Measurements from ENCODE around the gene SFMBT1. TPM values are rescaled to one million over a fixed set of nuclear protein-coding genes. Genes with fewer than 3 reads are reported as not detected.

Gene SFMBT1
- total RNA-seq, 2 experiments from 2014 or later = 32.2 to 32.8 TPM

DNA sequence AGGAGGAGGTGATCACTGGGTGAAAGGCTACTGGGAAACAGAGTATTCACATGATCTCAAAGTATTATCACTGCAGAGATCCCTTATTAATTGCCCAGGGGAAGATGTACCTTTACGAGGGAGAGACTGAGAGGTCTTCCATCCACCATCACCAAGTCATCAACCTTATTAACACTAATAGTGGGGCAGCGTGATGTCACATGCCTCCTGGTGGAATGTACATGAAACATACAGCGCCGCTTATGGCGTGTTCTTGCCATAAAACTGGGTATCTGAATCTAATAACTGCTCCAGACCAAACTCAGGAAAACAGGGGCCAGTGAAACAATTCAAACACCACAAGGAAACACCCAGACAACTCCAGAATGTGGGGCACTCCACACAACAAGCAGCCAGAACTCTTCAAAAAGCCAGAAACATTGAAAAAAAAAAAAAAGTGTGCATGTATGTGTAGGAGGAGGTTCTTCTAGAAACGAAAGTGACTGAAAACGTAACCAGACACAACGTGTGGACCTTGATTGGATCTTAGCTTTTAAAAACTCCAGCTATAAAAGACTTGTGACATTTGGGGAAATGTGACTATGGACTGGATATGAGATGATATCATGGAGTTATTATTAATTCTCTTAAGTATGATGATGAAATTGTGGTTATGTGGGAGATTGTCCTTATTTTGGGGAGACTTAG is 153.1 kb downstream of the SFMBT1 start:
- CTCF ChIA-PET = interaction anchor here (0.6 to 1.6 kb wide), 14 partner anchors 10 to 1065 kb away, joined by 3 to 6 read pairs (median 3); no protein-coding TSS in a partner anchor
- Mint-ChIP-seq H3K27me3 (no peaks in the 10 kb centered on the region), H3K36me3 (ENCODE audit: low read depth) (peaks cover 21% of the 10 kb centered on the region), H3K9me3 (no peaks in the 10 kb centered on the region), H3K4me3 (peak overlapping the region; percentile 78), H3K4me1 (peaks cover 62% of the 10 kb centered on the region), H3K27ac (peak overlapping the region; percentile 93)
- POLR2A ChIA-PET = no interaction called here
- peak; percentile 38 for DNase-seq

DNA sequence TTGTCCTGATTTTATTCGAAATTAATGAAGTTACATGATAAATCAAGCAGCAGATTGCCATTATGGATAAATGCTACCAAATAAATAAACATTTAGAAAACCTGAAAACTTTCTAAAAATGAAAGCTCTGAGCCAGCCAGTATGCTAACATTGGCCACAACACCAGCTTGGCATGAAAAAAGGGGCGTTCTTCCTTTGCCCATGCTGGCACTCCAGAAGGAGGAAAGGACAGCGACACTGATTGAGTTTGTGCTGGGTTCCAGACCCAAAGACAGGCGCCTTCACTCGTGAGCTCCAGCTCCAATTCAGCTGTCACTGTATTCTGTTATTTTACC is 153.6 kb downstream of the SFMBT1 start:
- H3K4me3 Mint-ChIP-seq = peak overlapping the region; percentile 78

GRCh38 chr3:52891615-52892081 is 154.2 kb downstream of the SFMBT1 start:
- Mint-ChIP-seq H3K4me1 (peaks cover 61% of the 10 kb centered on the region), H3K9me3 (no peaks in the 10 kb centered on the region), H3K27me3 (no peaks in the 10 kb centered on the region), H3K36me3 (ENCODE audit: low read depth) (peaks cover 22% of the 10 kb centered on the region), H3K27ac (peak overlapping the region; percentile 93), H3K4me3 (peak overlapping the region; percentile 78)
- POLR2A ChIA-PET = no interaction called here
- CTCF ChIA-PET = no interaction called here
- no peak for DNase-seq

More for the DNA sequence above, 153.6 kb downstream of the SFMBT1 start:
- H3K9me3 Mint-ChIP-seq = no peaks in the 10 kb centered on the region
- CTCF ChIA-PET = interaction anchor here (0.8 to 1.6 kb wide), 3 partner anchors 10 to 102 kb away, joined by 3 to 6 read pairs (median 3); no protein-coding TSS in a partner anchor
- peak overlapping the region; percentile 93 for H3K27ac Mint-ChIP-seq
- peaks cover 21% of the 10 kb centered on the region for H3K36me3 Mint-ChIP-seq (ENCODE audit: low read depth)
- H3K27me3 Mint-ChIP-seq = no peaks in the 10 kb centered on the region
- DNase-seq = no peak
- peaks cover 61% of the 10 kb centered on the region for H3K4me1 Mint-ChIP-seq
- POLR2A ChIA-PET = no interaction called here

- no peak for DNase-seq
- Mint-ChIP-seq H3K4me3 (no peak overlapping the region), H3K36me3 (ENCODE audit: low read depth) (peaks cover 24% of the 10 kb centered on the region), H3K27ac (peak overlapping the region; percentile 93), H3K27me3 (no peaks in the 10 kb centered on the region), H3K9me3 (no peaks in the 10 kb centered on the region), H3K4me1 (peaks cover 58% of the 10 kb centered on the region)
- POLR2A ChIA-PET = no interaction called here
- CTCF ChIA-PET = no interaction called here
Measured at GRCh38 chr3:52891164-52891563, 154.7 kb downstream of the SFMBT1 start.

DNA sequence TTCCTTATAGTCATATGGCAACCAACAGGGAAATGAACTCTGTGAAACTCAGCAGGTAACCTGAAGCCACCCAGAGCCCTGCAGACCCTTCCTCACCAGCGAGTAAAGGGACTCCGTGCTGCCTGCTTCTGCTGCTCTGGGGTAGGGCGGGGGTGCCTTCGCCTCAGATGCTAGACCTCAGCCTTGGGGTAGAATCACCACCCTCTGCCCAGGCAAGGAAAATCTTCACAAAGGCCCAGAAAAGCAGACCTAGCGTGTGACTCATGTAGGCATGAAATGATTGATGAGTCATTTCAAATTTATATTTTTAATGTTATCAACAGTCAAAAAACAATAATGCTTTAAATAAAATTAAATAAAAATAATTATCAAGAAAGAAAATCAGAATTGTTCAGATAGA is 155.1 kb downstream of the SFMBT1 start:
- Mint-ChIP-seq H3K4me1 (peaks cover 54% of the 10 kb centered on the region), H3K9me3 (no peaks in the 10 kb centered on the region), H3K36me3 (ENCODE audit: low read depth) (peaks cover 28% of the 10 kb centered on the region), H3K4me3 (no peak overlapping the region), H3K27ac (peak overlapping the region; percentile 46), H3K27me3 (no peaks in the 10 kb centered on the region)
- no peak for DNase-seq
- ChIA-PET POLR2A (no interaction called here), CTCF (no interaction called here)

DNA sequence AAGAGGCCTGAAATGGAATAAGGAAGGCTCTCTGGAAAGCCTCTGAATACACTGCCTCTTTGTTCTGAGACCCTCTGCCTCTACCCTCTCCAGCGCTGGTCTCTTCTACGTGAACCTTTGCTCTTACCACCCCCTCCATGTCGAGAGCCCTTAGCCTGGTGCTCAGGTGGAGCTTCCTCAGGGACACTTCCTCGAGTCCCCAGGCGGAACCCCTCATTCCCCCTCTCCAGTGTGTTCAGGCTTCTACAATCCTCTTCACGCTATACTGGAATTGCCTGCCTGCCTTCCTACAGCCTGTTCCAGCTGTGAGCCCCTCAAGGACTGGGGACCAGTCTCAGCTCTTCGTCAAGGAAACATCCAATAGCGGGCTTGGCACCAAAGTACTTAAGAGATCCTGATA is 156.0 kb downstream of the SFMBT1 start:
- CTCF ChIA-PET = interaction anchor here (0.9 kb wide), 1 partner anchor 10 kb away, joined by 3 read pairs; no protein-coding TSS in a partner anchor
- H3K27me3 Mint-ChIP-seq = no peaks in the 10 kb centered on the region
- no peak for DNase-seq
- peaks cover 31% of the 10 kb centered on the region for H3K36me3 Mint-ChIP-seq (ENCODE audit: low read depth)
- POLR2A ChIA-PET = no interaction called here
- H3K9me3 Mint-ChIP-seq = no peaks in the 10 kb centered on the region
- H3K27ac Mint-ChIP-seq = no peak overlapping the region
- H3K4me3 Mint-ChIP-seq = no peak overlapping the region
- H3K4me1 Mint-ChIP-seq = peaks cover 46% of the 10 kb centered on the region

GRCh38 chr3:52887166-52887565 is 158.7 kb downstream of the SFMBT1 start:
- ChIA-PET CTCF (no interaction called here), POLR2A (no interaction called here)
- Mint-ChIP-seq H3K27ac (no peak overlapping the region), H3K36me3 (ENCODE audit: low read depth) (peaks cover 24% of the 10 kb centered on the region), H3K27me3 (no peaks in the 10 kb centered on the region), H3K4me1 (peaks cover 26% of the 10 kb centered on the region), H3K9me3 (peaks cover 4% of the 10 kb centered on the region), H3K4me3 (no peak overlapping the region)
- DNase-seq = no peak

DNA sequence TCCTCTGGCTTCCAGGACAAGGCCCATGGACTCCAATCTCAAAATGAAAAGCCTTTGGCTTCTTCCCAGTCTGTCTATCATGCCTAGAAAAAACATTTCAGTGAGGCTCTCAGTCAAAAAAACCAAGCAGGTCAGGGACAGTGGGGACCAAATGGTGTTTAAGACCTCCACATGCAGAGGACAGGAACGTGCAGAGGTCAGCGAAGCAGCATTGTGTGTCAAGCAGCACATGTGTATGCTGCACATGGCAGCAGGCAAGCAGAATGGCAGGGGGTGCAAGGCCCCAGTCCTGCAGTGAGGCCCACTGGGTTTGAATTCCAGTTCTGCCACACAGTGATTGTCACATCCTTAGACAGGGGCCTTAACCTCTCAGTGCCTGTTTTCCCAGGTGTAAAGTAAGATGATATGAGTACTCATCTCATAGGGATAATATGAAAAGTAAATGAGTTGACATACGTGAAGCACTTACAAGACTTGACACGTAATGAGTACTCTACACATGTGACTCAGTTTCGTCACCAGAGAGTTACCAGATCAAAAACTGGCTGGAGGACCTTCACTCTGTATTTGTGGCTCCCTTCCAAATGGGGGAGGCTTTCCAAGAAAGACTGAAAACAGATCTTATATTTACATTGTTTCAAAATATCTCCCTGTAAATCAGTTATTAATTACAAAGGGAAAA is 159.7 kb downstream of the SFMBT1 start:
- CTCF ChIA-PET = no interaction called here
- no peak for DNase-seq
- POLR2A ChIA-PET = no interaction called here

GRCh38 chr3:52882377-52882776 is 163.5 kb downstream of the SFMBT1 start:
- no peak overlapping the region for H3K4me3 Mint-ChIP-seq
- no peaks in the 10 kb centered on the region for H3K27me3 Mint-ChIP-seq
- CTCF ChIA-PET = interaction anchor here (0.5 to 1.6 kb wide), 5 partner anchors 10 to 1855 kb away, joined by 3 to 5 read pairs (median 3); no protein-coding TSS in a partner anchor
- no peak overlapping the region for H3K27ac Mint-ChIP-seq
- H3K36me3 Mint-ChIP-seq (ENCODE audit: low read depth) = peaks cover 32% of the 10 kb centered on the region
- peaks cover 4% of the 10 kb centered on the region for H3K9me3 Mint-ChIP-seq
- peaks cover 17% of the 10 kb centered on the region for H3K4me1 Mint-ChIP-seq
- no peak for DNase-seq
- POLR2A ChIA-PET = no interaction called here

More for the DNA sequence above, 159.7 kb downstream of the SFMBT1 start:
- no peak overlapping the region for H3K27ac Mint-ChIP-seq
- H3K36me3 Mint-ChIP-seq (ENCODE audit: low read depth) = peaks cover 24% of the 10 kb centered on the region
- no peaks in the 10 kb centered on the region for H3K27me3 Mint-ChIP-seq
- peaks cover 19% of the 10 kb centered on the region for H3K4me1 Mint-ChIP-seq
- peaks cover 4% of the 10 kb centered on the region for H3K9me3 Mint-ChIP-seq
- no peak overlapping the region for H3K4me3 Mint-ChIP-seq

- ChIA-PET POLR2A (no interaction called here), CTCF (interaction anchor here (0.5 to 1.6 kb wide), 3 partner anchors 13 to 1854 kb away, joined by 3 to 4 read pairs (median 3); no protein-coding TSS in a partner anchor)
- Mint-ChIP-seq H3K4me3 (no peak overlapping the region), H3K4me1 (peaks cover 17% of the 10 kb centered on the region), H3K9me3 (peaks cover 4% of the 10 kb centered on the region), H3K36me3 (ENCODE audit: low read depth) (peaks cover 32% of the 10 kb centered on the region), H3K27me3 (no peaks in the 10 kb centered on the region), H3K27ac (no peak overlapping the region)
- DNase-seq = no peak
Measured at GRCh38 chr3:52881871-52882270, 164.0 kb downstream of the SFMBT1 start.

GRCh38 chr3:52880474-52880873 is 165.4 kb downstream of the SFMBT1 start:
- peaks cover 19% of the 10 kb centered on the region for H3K36me3 Mint-ChIP-seq (ENCODE audit: low read depth)

GRCh38 chr3:52880047-52880446 is 165.8 kb downstream of the SFMBT1 start:
- DNase-seq = no peak
- Mint-ChIP-seq H3K27me3 (no peaks in the 10 kb centered on the region), H3K36me3 (ENCODE audit: low read depth) (peaks cover 15% of the 10 kb centered on the region), H3K4me1 (peaks cover 27% of the 10 kb centered on the region), H3K9me3 (peaks cover 4% of the 10 kb centered on the region), H3K27ac (no peak overlapping the region), H3K4me3 (no peak overlapping the region)
- ChIA-PET CTCF (interaction anchor here (0.9 to 1.2 kb wide), 3 partner anchors 9 to 19 kb away, joined by 3 to 5 read pairs (median 3); no protein-coding TSS in a partner anchor), POLR2A (no interaction called here)

More at GRCh38 chr3:52880474-52880873, 165.4 kb downstream of the SFMBT1 start:
- H3K9me3 Mint-ChIP-seq = peaks cover 4% of the 10 kb centered on the region
- no peaks in the 10 kb centered on the region for H3K27me3 Mint-ChIP-seq
- H3K4me1 Mint-ChIP-seq = peaks cover 23% of the 10 kb centered on the region
- H3K4me3 Mint-ChIP-seq = no peak overlapping the region
- CTCF ChIA-PET = interaction anchor here (0.9 to 1.2 kb wide), 3 partner anchors 9 to 18 kb away, joined by 3 to 5 read pairs (median 3); no protein-coding TSS in a partner anchor
- POLR2A ChIA-PET = no interaction called here
- DNase-seq = no peak
- H3K27ac Mint-ChIP-seq = no peak overlapping the region

DNA sequence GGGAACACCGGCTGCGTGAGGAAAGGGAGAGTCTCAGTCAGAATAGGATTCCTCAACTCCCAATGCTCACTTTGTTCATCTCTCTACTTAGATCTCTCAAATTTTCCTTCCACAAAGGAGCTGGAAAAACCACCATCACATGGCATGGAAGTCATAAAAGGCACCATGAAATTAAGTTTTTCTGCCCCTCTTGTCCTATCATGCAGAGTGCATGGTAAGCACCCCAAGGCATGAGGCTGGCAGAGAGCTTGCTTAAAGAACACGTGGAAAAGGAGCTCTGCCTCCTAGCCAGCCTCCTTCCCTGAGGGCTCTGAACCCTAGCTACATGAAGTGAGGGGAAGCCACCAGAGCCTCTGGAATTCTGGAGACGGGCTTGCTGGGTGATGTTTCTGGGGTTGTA is 166.3 kb downstream of the SFMBT1 start:
- no peak overlapping the region for H3K4me3 Mint-ChIP-seq
- peaks cover 29% of the 10 kb centered on the region for H3K4me1 Mint-ChIP-seq
- ChIA-PET CTCF (interaction anchor here (0.9 to 1.2 kb wide), 3 partner anchors 10 to 19 kb away, joined by 3 to 5 read pairs (median 3); no protein-coding TSS in a partner anchor), POLR2A (no interaction called here)
- H3K27me3 Mint-ChIP-seq = no peaks in the 10 kb centered on the region
- H3K27ac Mint-ChIP-seq = no peak overlapping the region
- H3K36me3 Mint-ChIP-seq (ENCODE audit: low read depth) = peaks cover 10% of the 10 kb centered on the region
- H3K9me3 Mint-ChIP-seq = peaks cover 1% of the 10 kb centered on the region
- DNase-seq = no peak

All from activated CD4-positive, alpha-beta T cell treated with anti-CD3 and anti-CD28 coated beads, Interleukin-2, amount 10 ng/mL, durations not matched to agents 7 days and 5 days (primary cell).